ENCODE measurements around the gene CHST11.
"Not testable (repeated sequence)": the region's sequence is repeated elsewhere in the genome, so short reads cannot be mapped to it uniquely, and the experiment has no call there.

Gene CHST11

GRCh38 chr12:104526751-104527150 is 70.0 kb downstream of the CHST11 start:
- no peak for DNase-seq (ENCODE audit: low read depth)

GRCh38 chr12:104527653-104528052 is 70.9 kb downstream of the CHST11 start:
- not testable (repeated sequence) for DNase-seq (ENCODE audit: low read depth)

- no peak for DNase-seq (ENCODE audit: low read depth)
Observed at GRCh38 chr12:104529130-104529874, 72.6 kb downstream of the CHST11 start.

GRCh38 chr12:104532636-104533035 is 75.9 kb downstream of the CHST11 start:
- no peak for DNase-seq (ENCODE audit: low read depth)

- DNase-seq (ENCODE audit: low read depth) = no peak
Observed at GRCh38 chr12:104533134-104533533, 76.4 kb downstream of the CHST11 start.

- DNase-seq (ENCODE audit: low read depth) = no peak
Observed at GRCh38 chr12:104534162-104534856, 77.6 kb downstream of the CHST11 start.

- no peak for DNase-seq (ENCODE audit: low read depth)
Observed at GRCh38 chr12:104534857-104535248, 78.1 kb downstream of the CHST11 start.

GRCh38 chr12:104535369-104535768 is 78.6 kb downstream of the CHST11 start:
- no peak for DNase-seq (ENCODE audit: low read depth)

GRCh38 chr12:104536841-104537240 is 80.1 kb downstream of the CHST11 start:
- no peak for DNase-seq (ENCODE audit: low read depth)

- no peak for DNase-seq (ENCODE audit: low read depth)
Observed at GRCh38 chr12:104538056-104538455, 81.3 kb downstream of the CHST11 start.

- DNase-seq (ENCODE audit: low read depth) = no peak
Observed at GRCh38 chr12:104538891-104539462, 82.2 kb downstream of the CHST11 start.

GRCh38 chr12:104544836-104545235 is 88.1 kb downstream of the CHST11 start:
- DNase-seq (ENCODE audit: low read depth) = no peak

- no peak for DNase-seq (ENCODE audit: low read depth)
Observed at GRCh38 chr12:104546575-104546974, 89.8 kb downstream of the CHST11 start.

GRCh38 chr12:104547235-104547634 is 90.5 kb downstream of the CHST11 start:
- no peak for DNase-seq (ENCODE audit: low read depth)

GRCh38 chr12:104549815-104550480 is 93.2 kb downstream of the CHST11 start:
- DNase-seq (ENCODE audit: low read depth) = no peak

- no peak for DNase-seq (ENCODE audit: low read depth)
Observed at GRCh38 chr12:104551313-104551931, 94.7 kb downstream of the CHST11 start.

- DNase-seq (ENCODE audit: low read depth) = no peak
Observed at GRCh38 chr12:104553421-104553820, 96.7 kb downstream of the CHST11 start.

- no peak for DNase-seq (ENCODE audit: low read depth)
Observed at GRCh38 chr12:104555648-104556047, 98.9 kb downstream of the CHST11 start.

- no peak for DNase-seq (ENCODE audit: low read depth)
Observed at GRCh38 chr12:104557488-104558195, 100.9 kb downstream of the CHST11 start.

GRCh38 chr12:104560881-104561280 is 104.1 kb downstream of the CHST11 start:
- DNase-seq (ENCODE audit: low read depth) = no peak

- no peak for DNase-seq (ENCODE audit: low read depth)
Observed at GRCh38 chr12:104562763-104563162, 106.0 kb downstream of the CHST11 start.
